ENCODE data around the gene GALNT1. TPM values are rescaled to one million over a fixed set of nuclear protein-coding genes. Genes with fewer than 3 reads are reported as not detected.

GALNT1 gene
- total and polyA plus RNA-seq, 11 donors = 9.6 to 69.0 (median 42.7) TPM

DNA sequence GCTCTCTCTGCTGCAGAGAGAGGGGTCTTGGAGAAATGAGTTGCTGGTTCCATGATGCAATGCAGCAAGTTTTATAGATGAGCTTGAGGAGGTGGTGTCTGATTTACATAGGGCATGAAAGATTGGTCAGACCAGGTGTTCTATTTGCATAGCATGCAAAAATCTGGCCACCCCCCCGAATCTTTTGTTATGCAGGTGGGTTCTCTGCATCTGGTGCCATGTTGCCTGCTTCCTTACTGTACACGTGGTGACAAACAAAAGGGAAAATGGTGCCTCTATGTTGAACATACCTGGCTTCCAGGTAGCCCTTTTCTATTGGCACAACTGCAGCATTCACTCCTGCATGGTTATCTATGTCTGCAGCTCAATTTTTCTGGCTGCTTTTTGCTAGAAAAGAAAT is 169.4 kb downstream of the GALNT1 start:
- WGBS, 4 donors = 52 to 74% (median 63%) methylated on average over 2 of the region's 2 CpGs
- intact Hi-C loops (cut with DNase I) = loop anchor here in 5 of 10 donors (10.0 kb wide), 2 partner anchors 346 to 534 kb away; no protein-coding TSS in a partner anchor
- TF ChIP-seq POLR2A (IDR thresholded peaks at IDR 0.05) = no peak
- TF ChIP-seq, protein P1, sequence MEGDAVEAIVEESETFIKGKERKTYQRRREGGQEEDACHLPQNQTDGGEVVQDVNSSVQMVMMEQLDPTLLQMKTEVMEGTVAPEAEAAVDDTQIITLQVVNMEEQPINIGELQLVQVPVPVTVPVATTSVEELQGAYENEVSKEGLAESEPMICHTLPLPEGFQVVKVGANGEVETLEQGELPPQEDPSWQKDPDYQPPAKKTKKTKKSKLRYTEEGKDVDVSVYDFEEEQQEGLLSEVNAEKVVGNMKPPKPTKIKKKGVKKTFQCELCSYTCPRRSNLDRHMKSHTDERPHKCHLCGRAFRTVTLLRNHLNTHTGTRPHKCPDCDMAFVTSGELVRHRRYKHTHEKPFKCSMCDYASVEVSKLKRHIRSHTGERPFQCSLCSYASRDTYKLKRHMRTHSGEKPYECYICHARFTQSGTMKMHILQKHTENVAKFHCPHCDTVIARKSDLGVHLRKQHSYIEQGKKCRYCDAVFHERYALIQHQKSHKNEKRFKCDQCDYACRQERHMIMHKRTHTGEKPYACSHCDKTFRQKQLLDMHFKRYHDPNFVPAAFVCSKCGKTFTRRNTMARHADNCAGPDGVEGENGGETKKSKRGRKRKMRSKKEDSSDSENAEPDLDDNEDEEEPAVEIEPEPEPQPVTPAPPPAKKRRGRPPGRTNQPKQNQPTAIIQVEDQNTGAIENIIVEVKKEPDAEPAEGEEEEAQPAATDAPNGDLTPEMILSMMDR (IDR thresholded peaks at IDR 0.05) = no peak

DNA sequence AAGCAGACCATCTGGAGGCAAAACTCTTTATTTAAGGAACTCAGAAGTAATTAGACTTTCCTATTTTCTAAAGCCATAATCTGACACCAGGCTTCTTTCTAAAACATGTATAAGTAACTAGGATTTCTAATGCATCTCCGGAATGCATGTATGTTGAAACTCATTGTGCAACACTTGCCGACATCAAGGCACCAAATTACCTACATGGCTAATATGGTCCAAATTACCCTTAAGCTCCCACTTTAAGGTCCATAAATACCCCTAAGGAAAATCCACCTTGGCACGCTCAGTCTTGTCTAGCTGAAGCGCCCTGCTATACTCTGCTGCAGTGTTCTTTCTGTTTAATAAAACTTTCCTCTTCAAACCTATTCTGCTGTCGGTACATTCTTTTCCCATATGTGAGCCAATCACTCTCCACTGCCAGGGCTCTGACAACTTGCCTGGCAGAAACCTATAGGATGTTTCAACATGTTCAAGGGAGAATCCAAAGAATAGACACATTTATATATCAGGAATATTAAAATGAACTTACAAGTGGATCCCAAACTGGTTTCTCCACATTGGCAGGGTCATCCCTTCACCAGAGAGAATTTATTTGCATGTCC is 171.9 kb downstream of the GALNT1 start:
- H3K4me1 ChIP-seq = no peaks in the 10 kb centered on the region
- H3K36me3 ChIP-seq = no peaks in the 10 kb centered on the region
- ATAC-seq (no peak), DNase-seq (no peak)
- 92 to 96% (median 93%) methylated on average over 5 of the region's 5 CpGs for WGBS, 4 donors
- no peak overlapping the region for H3K27ac ChIP-seq
- intact Hi-C loops (cut with DNase I) = loop anchor here in 5 of 10 donors (10.0 kb wide), 2 partner anchors 349 to 531 kb away; no protein-coding TSS in a partner anchor
- no peak for TF ChIP-seq POLR2A (IDR thresholded peaks at IDR 0.05)
- TF ChIP-seq, protein P1 (IDR thresholded peaks at IDR 0.05) = no peak
- H3K27me3 ChIP-seq = no peaks in the 10 kb centered on the region
- H3K9me3 ChIP-seq = peaks cover 0 to 4% (median 0%) of the 10 kb centered on the region in 12 donors
- H3K4me3 ChIP-seq = no peak overlapping the region

More for the DNA sequence above, 169.4 kb downstream of the GALNT1 start:
- no peak overlapping the region for H3K4me3 ChIP-seq
- no peak for DNase-seq
- no peaks in the 10 kb centered on the region for H3K27me3 ChIP-seq
- no peaks in the 10 kb centered on the region for H3K36me3 ChIP-seq
- H3K4me1 ChIP-seq = no peaks in the 10 kb centered on the region
- no peaks in the 10 kb centered on the region for H3K9me3 ChIP-seq
- ATAC-seq = no peak
- no peak overlapping the region for H3K27ac ChIP-seq

DNA sequence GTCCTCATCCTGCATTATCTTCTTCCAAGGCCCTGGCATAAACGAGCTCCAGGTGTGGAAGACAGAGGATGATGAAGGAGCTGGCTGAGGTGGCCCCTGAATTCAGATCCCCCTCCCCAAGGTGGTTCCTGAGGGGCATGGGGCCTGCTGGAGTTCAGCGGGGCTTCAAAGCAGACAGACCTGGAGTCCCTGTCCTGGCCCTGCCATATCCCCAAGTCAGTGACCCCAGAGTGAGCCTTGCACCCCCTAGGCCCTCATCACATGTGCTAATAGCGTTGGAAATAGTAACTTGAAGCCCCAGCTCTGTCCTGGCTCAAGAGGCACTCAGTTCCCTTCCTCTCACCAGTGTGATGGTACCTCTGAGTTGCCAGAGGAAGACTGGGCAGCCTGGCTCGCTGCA is 172.9 kb downstream of the GALNT1 start:
- no peak for ATAC-seq
- DNase-seq = no peak
- H3K4me3 ChIP-seq = no peak overlapping the region

DNA sequence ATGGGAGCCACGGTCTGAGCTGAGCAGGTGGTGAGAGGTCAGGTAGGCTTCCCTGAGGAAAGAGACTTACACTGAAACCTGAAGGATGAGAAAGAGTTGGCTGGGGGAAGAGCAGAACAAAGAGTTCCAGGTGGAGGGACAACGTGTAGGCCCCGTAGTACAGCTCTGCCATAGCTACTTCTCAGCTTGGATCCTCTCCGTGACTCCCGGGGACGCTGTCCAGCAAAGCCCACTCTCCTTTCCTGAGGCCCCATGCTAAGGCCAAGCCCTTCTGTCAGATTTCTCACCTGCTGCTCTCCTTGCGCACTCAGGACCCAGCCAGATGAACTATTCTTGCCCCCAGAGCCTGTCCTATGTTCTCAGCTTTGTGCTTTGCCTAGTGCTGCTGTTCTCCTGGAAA is 173.8 kb downstream of the GALNT1 start:
- H3K27me3 ChIP-seq = no peaks in the 10 kb centered on the region
- intact Hi-C loops (cut with DNase I) = loop anchor here in 6 of 10 donors (5.0 to 10.0 kb wide), 3 partner anchors 351 to 529 kb away; no protein-coding TSS in a partner anchor
- no peaks in the 10 kb centered on the region for H3K36me3 ChIP-seq
- no peak for TF ChIP-seq POLR2A (IDR thresholded peaks at IDR 0.05)
- TF ChIP-seq, protein P1 (IDR thresholded peaks at IDR 0.05) = no peak
- H3K9me3 ChIP-seq = peaks cover 0 to 4% (median 0%) of the 10 kb centered on the region in 12 donors
- no peak overlapping the region for H3K4me3 ChIP-seq
- WGBS, 4 donors = 81 to 89% (median 85%) methylated on average over 7 of the region's 7 CpGs
- H3K4me1 ChIP-seq = no peaks in the 10 kb centered on the region
- ATAC-seq = no peak
- H3K27ac ChIP-seq = no peak overlapping the region
- DNase-seq = no peak

More for the DNA sequence above, 172.9 kb downstream of the GALNT1 start:
- no peak for TF ChIP-seq POLR2A (IDR thresholded peaks at IDR 0.05)
- TF ChIP-seq, protein P1 (IDR thresholded peaks at IDR 0.05) = no peak
- intact Hi-C loops (cut with DNase I) = loop anchor here in 5 of 10 donors (10.0 kb wide), 2 partner anchors 350 to 530 kb away; no protein-coding TSS in a partner anchor
- 63 to 78% (median 76%) methylated on average over 3 to 4 of the region's 4 CpGs for WGBS, 4 donors
- no peaks in the 10 kb centered on the region for H3K27me3 ChIP-seq
- no peaks in the 10 kb centered on the region for H3K36me3 ChIP-seq
- H3K4me1 ChIP-seq = no peaks in the 10 kb centered on the region
- peaks cover 0 to 4% (median 0%) of the 10 kb centered on the region in 12 donors for H3K9me3 ChIP-seq
- H3K27ac ChIP-seq = no peak overlapping the region
